Body of pancreas (tissue), 4 donors: ENCODE data around the gene IFT88.

Source experiments
- POLR2A ChIP-seq, 3 donors: fragments of 450-650 bp; IDR thresholded peaks; one replicate each; pipeline ENCODE4 v1.6.1; 2016; ENCODE audit warnings: antibody characterized with exemption in 3 of 3, mild to moderate bottlenecking in 2 of 3
- TF ChIP-seq, protein P1 (sequence below), 7 experiments: fragments of 450-650 bp in 4 of 7; fragments of 200-600 bp in 3 of 7; sonication (generic) in 3 of 7; IDR thresholded peaks; one replicate each; pipeline ENCODE4 v1.5.1; 2016 to 2019; ENCODE audit warnings: antibody characterized with exemption in 7 of 7

DNA sequence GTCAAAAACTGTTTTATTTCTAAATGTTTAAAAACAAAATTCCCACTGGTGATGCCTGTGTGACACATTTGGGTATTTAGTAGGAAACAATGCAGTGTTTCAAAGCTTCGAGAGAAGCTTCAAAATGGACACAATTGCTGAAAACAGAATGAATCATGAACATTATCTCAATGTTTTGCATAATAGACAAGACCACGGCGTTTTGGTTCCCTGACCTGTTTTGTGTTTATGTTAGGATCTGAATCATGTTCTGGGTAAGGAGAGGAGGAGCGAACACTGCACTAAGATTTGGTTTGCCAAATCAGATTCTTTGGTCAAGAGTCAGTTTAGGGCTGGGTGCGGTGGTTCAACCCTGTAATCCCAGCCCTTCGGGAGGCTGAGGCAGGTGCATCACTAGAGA, 42.2 kb downstream of the IFT88 start:
- TF ChIP-seq, protein P1, sequence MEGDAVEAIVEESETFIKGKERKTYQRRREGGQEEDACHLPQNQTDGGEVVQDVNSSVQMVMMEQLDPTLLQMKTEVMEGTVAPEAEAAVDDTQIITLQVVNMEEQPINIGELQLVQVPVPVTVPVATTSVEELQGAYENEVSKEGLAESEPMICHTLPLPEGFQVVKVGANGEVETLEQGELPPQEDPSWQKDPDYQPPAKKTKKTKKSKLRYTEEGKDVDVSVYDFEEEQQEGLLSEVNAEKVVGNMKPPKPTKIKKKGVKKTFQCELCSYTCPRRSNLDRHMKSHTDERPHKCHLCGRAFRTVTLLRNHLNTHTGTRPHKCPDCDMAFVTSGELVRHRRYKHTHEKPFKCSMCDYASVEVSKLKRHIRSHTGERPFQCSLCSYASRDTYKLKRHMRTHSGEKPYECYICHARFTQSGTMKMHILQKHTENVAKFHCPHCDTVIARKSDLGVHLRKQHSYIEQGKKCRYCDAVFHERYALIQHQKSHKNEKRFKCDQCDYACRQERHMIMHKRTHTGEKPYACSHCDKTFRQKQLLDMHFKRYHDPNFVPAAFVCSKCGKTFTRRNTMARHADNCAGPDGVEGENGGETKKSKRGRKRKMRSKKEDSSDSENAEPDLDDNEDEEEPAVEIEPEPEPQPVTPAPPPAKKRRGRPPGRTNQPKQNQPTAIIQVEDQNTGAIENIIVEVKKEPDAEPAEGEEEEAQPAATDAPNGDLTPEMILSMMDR (IDR thresholded peaks at IDR 0.05) = no peak
- TF ChIP-seq POLR2A (IDR thresholded peaks at IDR 0.05) = no peak
